Epithelial cell of proximal tubule (primary cell): ENCODE measurements around the gene GPC3. TPM values are rescaled to one million over a fixed set of nuclear protein-coding genes. Genes with fewer than 3 reads are reported as not detected.

ENCODE experiments used
- DNase-seq: peaks from one replicate; pipeline ENCODE4 v3.0.0-alpha.2; 2011; ENCODE audit warnings: low read depth
- H3K4me3 ChIP-seq: 2 replicates; pipeline ENCODE4 v1.5.1; 2011; ENCODE audit warnings: low read depth, mild to moderate bottlenecking, low read length
- total RNA-seq: library from RNA; depleted of rRNA; stranded (reverse); fragments of >200 nt; gene quantifications from 2 replicates; pipeline ENCODE4 v1.2.3, GENCODE V29; 2015
- TF ChIP-seq, protein P1 (sequence below): conservative IDR thresholded peaks from 2 replicates; pipeline ENCODE4 v1.5.1; 2012; ENCODE audit warnings: low read depth, mild to moderate bottlenecking, low read length

The GPC3 gene
- total RNA-seq, result 0.94 and 3.3 TPM in 2 replicates

DNA sequence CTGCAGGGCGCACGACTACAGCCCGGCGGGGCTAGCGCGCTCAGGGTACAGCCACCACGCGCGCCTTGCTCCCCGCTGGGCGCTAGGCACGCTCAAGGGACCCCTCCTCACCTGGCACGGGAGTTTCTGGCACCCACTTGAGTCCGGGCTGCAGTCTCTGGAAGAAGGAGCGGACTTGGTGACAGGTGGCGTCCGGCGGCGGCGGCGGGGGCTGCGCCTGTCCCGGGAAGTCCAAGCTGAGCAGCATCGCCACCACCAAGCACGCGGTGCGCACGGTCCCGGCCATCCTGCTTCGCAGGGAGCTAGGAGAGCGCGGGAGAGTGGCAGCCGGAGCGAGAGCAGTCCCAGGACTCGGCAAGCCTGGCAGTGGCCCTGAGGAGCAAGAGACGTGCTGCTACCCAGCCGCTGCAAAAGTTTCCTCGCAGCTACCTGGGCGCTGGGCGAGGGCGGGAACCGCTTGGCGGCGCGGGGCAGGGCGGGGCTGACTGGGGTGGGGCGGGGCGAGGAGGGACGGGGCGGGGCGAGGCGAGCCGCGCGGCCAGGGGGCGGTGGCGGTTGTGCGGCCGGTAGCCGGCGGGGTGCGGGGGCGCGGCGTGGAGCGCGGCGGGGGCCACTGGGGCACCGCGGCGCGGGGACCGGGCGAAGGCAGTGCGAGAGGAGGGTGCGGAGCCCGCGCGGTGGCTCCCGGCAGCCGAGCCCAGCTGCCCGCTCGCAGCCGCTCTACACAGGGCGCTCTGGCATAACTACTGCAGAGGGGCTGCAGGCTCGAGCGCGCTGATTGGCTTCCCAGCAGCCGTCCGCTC lies at the start of gene GPC3:
GPC3 (minus strand) TSS at position 431 of the 803 bp plus-strand sequence.
- TF ChIP-seq, protein P1, sequence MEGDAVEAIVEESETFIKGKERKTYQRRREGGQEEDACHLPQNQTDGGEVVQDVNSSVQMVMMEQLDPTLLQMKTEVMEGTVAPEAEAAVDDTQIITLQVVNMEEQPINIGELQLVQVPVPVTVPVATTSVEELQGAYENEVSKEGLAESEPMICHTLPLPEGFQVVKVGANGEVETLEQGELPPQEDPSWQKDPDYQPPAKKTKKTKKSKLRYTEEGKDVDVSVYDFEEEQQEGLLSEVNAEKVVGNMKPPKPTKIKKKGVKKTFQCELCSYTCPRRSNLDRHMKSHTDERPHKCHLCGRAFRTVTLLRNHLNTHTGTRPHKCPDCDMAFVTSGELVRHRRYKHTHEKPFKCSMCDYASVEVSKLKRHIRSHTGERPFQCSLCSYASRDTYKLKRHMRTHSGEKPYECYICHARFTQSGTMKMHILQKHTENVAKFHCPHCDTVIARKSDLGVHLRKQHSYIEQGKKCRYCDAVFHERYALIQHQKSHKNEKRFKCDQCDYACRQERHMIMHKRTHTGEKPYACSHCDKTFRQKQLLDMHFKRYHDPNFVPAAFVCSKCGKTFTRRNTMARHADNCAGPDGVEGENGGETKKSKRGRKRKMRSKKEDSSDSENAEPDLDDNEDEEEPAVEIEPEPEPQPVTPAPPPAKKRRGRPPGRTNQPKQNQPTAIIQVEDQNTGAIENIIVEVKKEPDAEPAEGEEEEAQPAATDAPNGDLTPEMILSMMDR, result no peak
- DNase-seq, result no peak

DNA sequence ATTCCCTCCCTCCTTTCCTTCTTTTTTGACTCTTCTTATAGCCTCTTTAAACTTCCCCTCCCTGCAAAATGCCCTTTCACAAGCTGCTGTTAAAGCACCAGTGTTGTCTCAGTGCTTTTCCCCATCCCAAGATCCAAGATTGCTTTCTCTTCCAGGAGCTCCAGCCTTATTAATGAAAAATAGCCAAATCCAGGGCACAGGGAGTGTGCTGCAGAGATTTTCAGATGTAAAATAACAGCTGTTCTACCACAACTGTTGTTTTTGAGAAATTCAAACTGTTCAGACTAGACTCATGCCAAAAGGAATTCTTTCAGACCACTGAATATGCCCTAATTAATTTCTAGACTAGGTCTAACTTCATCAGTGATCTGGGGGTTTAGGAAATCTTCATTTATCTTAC lies 47.0 kb upstream of the GPC3 start:
- H3K4me3 ChIP-seq, result no peak overlapping the region
- no peak for DNase-seq
- TF ChIP-seq, protein P1, result no peak

More for the DNA sequence above, at the start of gene GPC3:
- H3K4me3 ChIP-seq, result peak within 1 kb of the TSS; percentile 42

DNA sequence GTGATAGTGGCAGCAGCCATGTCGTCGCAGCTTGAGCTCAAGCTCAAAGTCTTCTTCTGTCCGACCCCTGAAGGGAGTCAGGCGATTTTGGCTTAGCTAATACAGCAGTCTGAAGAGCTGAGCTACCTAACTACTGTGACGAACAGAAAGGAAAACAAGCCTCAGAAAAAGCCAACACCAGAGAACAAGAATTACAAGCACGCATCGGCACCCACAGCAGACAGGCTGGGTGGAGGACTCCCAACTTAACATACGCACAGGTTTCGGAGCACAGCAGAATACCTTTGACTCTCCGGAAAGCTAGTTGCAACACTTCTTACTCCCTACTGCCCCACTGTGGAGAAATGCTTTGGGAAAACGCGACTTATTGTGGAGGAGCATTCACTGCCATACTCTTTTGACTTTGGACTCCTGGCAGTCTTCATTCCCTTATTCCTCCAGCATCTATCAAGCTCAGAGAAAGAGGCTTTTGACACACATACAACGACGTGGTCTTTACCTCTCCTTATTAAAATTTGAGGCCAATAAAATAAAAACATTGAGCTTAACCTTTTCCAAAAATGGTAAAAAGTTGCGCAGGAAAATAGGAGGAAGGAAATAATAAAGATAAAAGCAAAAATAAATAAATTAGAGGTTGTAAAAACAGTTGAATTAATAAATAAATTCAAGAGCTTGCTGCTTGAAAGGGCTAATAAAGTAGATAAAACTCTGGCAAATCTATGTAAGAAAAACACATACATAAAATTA lies 41.3 kb upstream of the GPC3 start:
- TF ChIP-seq, protein P1, result peak; percentile 67
- peak overlapping the region; percentile 23 for H3K4me3 ChIP-seq
- peak; percentile 12 for DNase-seq

DNA sequence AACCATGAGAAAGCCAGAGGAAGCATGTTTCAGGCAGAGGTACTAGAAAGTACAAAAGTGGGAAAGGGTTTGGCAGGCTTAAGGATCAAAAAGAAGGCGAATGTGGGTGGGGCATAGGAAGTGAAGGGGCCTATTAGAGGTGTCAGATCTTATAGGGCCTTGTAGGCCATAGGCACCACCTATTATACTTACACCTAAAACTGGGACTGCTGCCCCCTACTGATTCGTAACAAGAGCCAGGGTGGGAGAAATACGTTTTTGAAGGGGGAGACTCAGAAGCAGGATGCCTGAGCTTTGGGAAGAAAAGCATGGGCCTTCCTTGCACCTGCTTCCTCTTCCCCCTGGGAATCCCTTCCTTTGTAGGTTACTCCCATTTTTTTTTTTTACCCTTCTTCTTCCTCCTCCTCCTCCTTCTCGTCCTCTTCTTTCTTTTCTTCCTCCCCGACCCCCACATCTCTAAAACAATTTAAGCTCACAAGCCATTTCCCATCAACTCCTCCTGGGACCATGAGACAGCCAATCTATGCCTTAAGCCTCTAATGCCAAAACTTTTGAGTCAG lies 40.7 kb upstream of the GPC3 start:
- DNase-seq, result no peak
- TF ChIP-seq, protein P1, result no peak
- H3K4me3 ChIP-seq, result no peak overlapping the region

DNA sequence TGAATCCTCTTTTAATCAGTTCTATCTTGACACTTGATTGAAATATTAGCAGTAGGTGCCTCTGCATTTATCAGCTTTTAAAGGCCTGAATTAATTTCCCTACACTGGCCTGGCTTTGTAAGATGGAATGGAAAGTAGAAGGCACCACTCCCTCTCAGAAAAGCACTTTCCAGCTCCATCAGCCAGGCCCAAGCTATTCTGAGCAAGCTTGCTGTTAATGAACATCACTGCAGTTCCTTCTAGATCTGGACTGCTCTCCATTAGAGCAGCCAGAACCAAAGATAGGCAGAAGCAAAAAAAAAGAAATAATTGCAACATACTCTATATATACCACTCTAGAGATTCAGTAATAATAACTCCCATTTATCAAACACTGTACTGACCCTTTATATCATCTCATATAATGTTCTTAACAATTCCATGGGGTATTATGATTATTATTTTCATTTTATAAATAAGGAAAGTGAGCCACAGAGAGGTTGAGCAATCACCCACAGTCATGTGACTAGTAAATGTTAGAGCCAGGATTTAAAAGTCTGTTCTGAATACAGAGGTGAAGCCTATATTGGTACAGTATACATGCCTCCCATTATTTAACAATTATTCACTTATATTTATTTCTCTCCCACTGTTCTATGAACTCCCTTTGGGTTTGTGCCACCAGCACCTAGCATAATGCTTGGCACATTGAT lies 39.4 kb upstream of the GPC3 start:
- DNase-seq, result no peak
- TF ChIP-seq, protein P1, result no peak
- H3K4me3 ChIP-seq, result no peak overlapping the region

DNA sequence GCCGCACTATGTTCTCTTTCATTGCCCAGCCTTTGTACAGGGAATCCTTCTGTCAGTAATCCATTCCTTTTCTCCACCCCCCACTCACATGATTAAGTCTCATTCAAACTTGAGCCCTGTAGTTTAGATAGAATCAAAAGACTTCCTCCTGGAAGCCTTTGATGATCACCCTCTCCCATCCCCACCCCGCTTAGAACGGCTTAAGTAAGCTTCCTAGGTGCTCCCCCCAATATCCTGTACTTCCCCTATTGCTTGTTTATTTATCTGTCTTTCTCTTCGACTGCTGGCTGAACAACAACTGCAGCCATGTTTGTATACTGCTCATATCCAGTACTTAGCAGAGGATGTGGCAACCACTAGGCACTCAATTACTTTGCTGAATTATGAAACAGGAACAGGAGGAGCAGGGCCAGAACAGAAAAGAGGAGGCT lies 38.5 kb upstream of the GPC3 start:
- H3K4me3 ChIP-seq, result no peak overlapping the region
- DNase-seq, result no peak
- TF ChIP-seq, protein P1, result no peak
